HepG2 (cell line): ENCODE data around the gene BMP6. TPM values are rescaled to one million over a fixed set of nuclear protein-coding genes. Genes with fewer than 3 reads are reported as not detected.

Experiments
- CEBPB ChIP-seq: IDR thresholded peaks from 2 replicates; pipeline ENCODE4 v1.6.1; 2011; ENCODE audit warnings: low read depth, low read length, improper control_type of control experiment, borderline replicate concordance
- DNMT3B ChIP-seq: conservative IDR thresholded peaks from 2 replicates; pipeline ENCODE4 v1.6.1; 2016; ENCODE audit warnings: missing biosample characterization, control low read depth
- FOSL1 ChIP-seq: sonication (generic); formaldehyde crosslinking; IDR thresholded peaks from 2 replicates; pipeline ENCODE4 v1.9.0; 2021; ENCODE audit warnings: missing genetic modification reagents, borderline replicate concordance
- FOXM1 ChIP-seq: sonication (generic); formaldehyde crosslinking; IDR thresholded peaks from 2 replicates; pipeline ENCODE4 v1.5.0; 2020; ENCODE audit warnings: missing genetic modification reagents
- GPN1 ChIP-seq: sonication (generic); formaldehyde crosslinking; IDR thresholded peaks from 2 replicates; pipeline ENCODE4 v1.5.1; 2020; ENCODE audit warnings: missing genetic modification reagents, borderline replicate concordance
- HOXA3 ChIP-seq: sonication (generic); formaldehyde crosslinking; IDR thresholded peaks from 2 replicates; pipeline ENCODE4 v1.5.0; 2020; ENCODE audit warnings: missing genetic modification reagents
- KMT2A ChIP-seq: sonication (generic); formaldehyde crosslinking; IDR thresholded peaks from 2 replicates; pipeline ENCODE4 v1.4.0; 2020; ENCODE audit warnings: missing genetic modification reagents
- NONO ChIP-seq, 2 experiments: fragments of 450-650 bp in 1 of 2; sonication (generic) in 1 of 2; formaldehyde crosslinking in 1 of 2; IDR thresholded peaks in 1 of 2; conservative IDR thresholded peaks in 1 of 2; 2 replicates each; pipeline versions ENCODE4 v1.6.1 to v1.8.0; 2017 to 2022; ENCODE audit warnings: mild to moderate bottlenecking in 1 of 2, missing genetic modification reagents in 1 of 2, moderate library complexity in 1 of 2
- SMAD9 ChIP-seq: sonication (generic); formaldehyde crosslinking; IDR thresholded peaks from 2 replicates; pipeline ENCODE4 v1.5.1; 2020; ENCODE audit warnings: mild to moderate bottlenecking, missing genetic modification reagents
- ZNF232 ChIP-seq: sonication (generic); formaldehyde crosslinking; IDR thresholded peaks from 2 replicates; pipeline ENCODE4 v1.4.0; 2020; ENCODE audit warnings: missing genetic modification reagents, borderline replicate concordance
- ZNF484 ChIP-seq: sonication (generic); formaldehyde crosslinking; IDR thresholded peaks from 2 replicates; pipeline ENCODE4 v1.5.1; 2020; ENCODE audit warnings: mild to moderate bottlenecking, low read depth, missing genetic modification reagents, borderline replicate concordance
- ZNF558 ChIP-seq: sonication (generic); formaldehyde crosslinking; IDR thresholded peaks from 2 replicates; pipeline ENCODE4 v1.9.0; 2022; ENCODE audit warnings: mild to moderate bottlenecking, missing genetic modification reagents, borderline replicate concordance
- ZNF746 ChIP-seq: sonication (generic); formaldehyde crosslinking; IDR thresholded peaks from 2 replicates; pipeline ENCODE4 v1.8.0; 2022; ENCODE audit warnings: mild to moderate bottlenecking, missing genetic modification reagents
- polyA plus RNA-seq, 8 experiments: library from polyadenylated mRNA; depleted of rRNA in 3 of 8; stranded (reverse) in 7 of 8; unstranded in 1 of 8; fragments of >200 nt; fragmentation: Illumina TruSeq in 4 of 8; extraction: Trizol in 4 of 8; gene quantifications; 2 replicates each; pipeline versions ENCODE4 v1.2.1 to v1.2.3, GENCODE V29; 2011 to 2016; ENCODE audit warnings: low read depth in 4 of 8, missing spikeins in 1 of 8, mixed read lengths in 1 of 8; ENCODE audit not compliant: insufficient read depth in 1 of 8
- total RNA-seq, 5 experiments: library from RNA; depleted of rRNA; stranded (reverse); fragments of >200 nt; fragmentation: Illumina TruSeq; extraction: Trizol; gene quantifications; 2 replicates each; pipeline ENCODE4 v1.2.3, GENCODE V29; 2016; ENCODE audit warnings: low read depth in 1 of 5
- TF ChIP-seq, protein P1 (sequence below): sonication (generic); formaldehyde crosslinking; IDR thresholded peaks from 2 replicates; pipeline ENCODE4 v1.5.0; 2020; ENCODE audit warnings: missing genetic modification reagents, mild to moderate bottlenecking, borderline replicate concordance
- TF ChIP-seq, protein P2 (sequence below): sonication (generic); formaldehyde crosslinking; IDR thresholded peaks from 2 replicates; pipeline ENCODE4 v1.8.1; 2023; ENCODE audit warnings: missing genetic modification reagents, inconsistent platforms, borderline replicate concordance
- TF ChIP-seq, protein P3 (sequence below): sonication (generic); formaldehyde crosslinking; IDR thresholded peaks from 2 replicates; pipeline ENCODE4 v1.4.0; 2020; ENCODE audit warnings: missing genetic modification reagents, low read depth, mild to moderate bottlenecking, borderline replicate concordance
- TF ChIP-seq, protein P4 (sequence below): sonication (generic); formaldehyde crosslinking; IDR thresholded peaks from 2 replicates; pipeline ENCODE4 v1.9.0; 2021; ENCODE audit warnings: mild to moderate bottlenecking, missing genetic modification reagents

BMP6 gene
- total and polyA plus RNA-seq, 2 of the 13 experiments (the other 11 are each of a cell fraction or from before 2014, with no cell fraction given): 0.09 to 0.18 TPM

DNA sequence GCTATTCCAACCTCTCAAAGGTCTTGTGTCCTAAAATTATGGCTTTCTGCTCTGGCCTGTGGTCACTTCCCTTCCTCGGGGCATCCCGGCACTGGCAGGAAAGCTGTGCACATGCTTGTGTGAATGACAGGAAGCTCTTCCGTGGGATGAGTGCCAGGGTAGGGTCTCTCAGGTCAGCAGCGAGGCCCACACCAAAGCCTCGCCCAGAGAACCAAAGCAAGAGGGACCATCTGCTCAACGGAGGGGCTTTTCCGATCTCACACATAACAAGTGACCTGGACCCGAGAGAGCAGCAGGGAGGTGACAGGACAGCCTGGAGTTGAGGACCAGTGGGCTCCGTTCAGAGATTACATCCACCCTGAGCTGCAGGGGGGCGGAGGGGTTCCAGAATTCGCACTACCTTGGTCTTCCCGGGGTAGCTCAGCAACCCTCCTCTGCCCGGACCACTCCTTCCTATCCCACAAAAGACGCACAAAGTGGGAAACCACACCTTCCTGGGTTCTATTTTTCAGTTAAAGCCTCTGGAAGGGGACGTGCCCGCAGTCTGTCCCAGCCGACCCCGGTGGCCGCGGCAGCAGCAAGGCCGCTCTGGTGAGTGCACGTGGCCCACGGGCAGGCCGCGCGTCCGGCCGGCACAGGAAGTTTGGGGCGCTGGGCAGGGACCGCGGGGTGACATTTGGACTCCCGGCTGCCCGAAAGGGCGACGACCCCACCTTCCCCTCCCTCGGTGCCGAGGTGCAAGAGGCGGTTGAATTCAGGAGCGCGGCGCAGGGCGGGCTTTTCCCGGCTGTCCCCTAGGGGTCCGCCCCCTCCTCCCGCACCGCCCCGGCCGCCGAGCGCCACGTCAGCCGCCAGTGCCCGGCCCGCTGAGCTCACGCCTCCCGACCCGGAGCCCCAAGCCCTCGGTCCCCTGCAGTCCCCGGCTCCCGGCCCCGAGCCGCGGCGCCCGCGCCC, 183.7 kb downstream of the BMP6 start (continued):
- TF ChIP-seq FOSL1 (CRISPR knock-in tag) (no peak; the same call in 1 of the 2 replicates), KMT2A (CRISPR knock-in tag) (peak; percentile 95), HOXA3 (CRISPR knock-in tag) (peak; percentile 82; the same call in 1 of the 2 replicates), NONO (IDR thresholded peaks at IDR 0.05) (no peak), NONO (CRISPR knock-in tag; conservative IDR thresholded peaks at IDR 0.05) (peak; percentile 97), ZNF558 (CRISPR knock-in tag) (peak; percentile 65; the same call in 1 of the 2 replicates), GPN1 (CRISPR knock-in tag) (peak; percentile 93; the same call in 1 of the 2 replicates), ZNF232 (peak; percentile 93), CEBPB (no peak), ZNF746 (CRISPR knock-in tag) (no peak; the same call in 1 of the 2 replicates), FOXM1 (CRISPR knock-in tag) (0 out of 2 replicates have a peak, but pooled peaks have one; percentile 68), SMAD9 (CRISPR knock-in tag) (0 out of 2 replicates have a peak, but pooled peaks have one; percentile 62), DNMT3B (CRISPR knock-in tag) (no peak), ZNF484 (peak; percentile 94; the same call in 1 of the 2 replicates)
- TF ChIP-seq, protein P1, sequence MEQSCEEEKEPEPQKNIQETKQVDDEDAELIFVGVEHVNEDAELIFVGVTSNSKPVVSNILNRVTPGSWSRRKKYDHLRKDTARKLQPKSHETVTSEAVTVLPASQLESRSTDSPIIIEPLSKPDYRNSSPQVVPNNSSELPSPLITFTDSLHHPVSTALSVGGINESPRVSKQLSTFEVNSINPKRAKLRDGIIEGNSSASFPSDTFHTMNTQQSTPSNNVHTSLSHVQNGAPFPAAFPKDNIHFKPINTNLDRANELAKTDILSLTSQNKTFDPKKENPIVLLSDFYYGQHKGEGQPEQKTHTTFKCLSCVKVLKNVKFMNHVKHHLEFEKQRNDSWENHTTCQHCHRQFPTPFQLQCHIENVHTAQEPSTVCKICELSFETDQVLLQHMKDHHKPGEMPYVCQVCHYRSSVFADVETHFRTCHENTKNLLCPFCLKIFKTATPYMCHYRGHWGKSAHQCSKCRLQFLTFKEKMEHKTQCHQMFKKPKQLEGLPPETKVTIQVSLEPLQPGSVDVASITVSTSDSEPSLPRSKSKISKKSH: peak; percentile 93; the same call in 1 of the 2 replicates
- TF ChIP-seq, protein P2, sequence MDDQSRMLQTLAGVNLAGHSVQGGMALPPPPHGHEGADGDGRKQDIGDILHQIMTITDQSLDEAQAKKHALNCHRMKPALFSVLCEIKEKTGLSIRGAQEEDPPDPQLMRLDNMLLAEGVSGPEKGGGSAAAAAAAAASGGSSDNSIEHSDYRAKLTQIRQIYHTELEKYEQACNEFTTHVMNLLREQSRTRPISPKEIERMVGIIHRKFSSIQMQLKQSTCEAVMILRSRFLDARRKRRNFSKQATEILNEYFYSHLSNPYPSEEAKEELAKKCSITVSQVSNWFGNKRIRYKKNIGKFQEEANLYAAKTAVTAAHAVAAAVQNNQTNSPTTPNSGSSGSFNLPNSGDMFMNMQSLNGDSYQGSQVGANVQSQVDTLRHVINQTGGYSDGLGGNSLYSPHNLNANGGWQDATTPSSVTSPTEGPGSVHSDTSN (CRISPR knock-in tag): peak; percentile 78; the same call in 1 of the 2 replicates
- TF ChIP-seq, protein P3, sequence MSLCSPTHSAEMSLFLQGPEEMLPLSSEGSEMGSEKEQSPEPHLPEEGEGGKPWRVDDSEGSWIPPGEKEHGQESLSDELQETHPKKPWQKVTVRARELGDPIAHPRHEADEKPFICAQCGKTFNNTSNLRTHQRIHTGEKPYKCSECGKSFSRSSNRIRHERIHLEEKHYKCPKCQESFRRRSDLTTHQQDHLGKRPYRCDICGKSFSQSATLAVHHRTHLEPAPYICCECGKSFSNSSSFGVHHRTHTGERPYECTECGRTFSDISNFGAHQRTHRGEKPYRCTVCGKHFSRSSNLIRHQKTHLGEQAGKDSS (CRISPR knock-in tag): no peak
- TF ChIP-seq, protein P4, sequence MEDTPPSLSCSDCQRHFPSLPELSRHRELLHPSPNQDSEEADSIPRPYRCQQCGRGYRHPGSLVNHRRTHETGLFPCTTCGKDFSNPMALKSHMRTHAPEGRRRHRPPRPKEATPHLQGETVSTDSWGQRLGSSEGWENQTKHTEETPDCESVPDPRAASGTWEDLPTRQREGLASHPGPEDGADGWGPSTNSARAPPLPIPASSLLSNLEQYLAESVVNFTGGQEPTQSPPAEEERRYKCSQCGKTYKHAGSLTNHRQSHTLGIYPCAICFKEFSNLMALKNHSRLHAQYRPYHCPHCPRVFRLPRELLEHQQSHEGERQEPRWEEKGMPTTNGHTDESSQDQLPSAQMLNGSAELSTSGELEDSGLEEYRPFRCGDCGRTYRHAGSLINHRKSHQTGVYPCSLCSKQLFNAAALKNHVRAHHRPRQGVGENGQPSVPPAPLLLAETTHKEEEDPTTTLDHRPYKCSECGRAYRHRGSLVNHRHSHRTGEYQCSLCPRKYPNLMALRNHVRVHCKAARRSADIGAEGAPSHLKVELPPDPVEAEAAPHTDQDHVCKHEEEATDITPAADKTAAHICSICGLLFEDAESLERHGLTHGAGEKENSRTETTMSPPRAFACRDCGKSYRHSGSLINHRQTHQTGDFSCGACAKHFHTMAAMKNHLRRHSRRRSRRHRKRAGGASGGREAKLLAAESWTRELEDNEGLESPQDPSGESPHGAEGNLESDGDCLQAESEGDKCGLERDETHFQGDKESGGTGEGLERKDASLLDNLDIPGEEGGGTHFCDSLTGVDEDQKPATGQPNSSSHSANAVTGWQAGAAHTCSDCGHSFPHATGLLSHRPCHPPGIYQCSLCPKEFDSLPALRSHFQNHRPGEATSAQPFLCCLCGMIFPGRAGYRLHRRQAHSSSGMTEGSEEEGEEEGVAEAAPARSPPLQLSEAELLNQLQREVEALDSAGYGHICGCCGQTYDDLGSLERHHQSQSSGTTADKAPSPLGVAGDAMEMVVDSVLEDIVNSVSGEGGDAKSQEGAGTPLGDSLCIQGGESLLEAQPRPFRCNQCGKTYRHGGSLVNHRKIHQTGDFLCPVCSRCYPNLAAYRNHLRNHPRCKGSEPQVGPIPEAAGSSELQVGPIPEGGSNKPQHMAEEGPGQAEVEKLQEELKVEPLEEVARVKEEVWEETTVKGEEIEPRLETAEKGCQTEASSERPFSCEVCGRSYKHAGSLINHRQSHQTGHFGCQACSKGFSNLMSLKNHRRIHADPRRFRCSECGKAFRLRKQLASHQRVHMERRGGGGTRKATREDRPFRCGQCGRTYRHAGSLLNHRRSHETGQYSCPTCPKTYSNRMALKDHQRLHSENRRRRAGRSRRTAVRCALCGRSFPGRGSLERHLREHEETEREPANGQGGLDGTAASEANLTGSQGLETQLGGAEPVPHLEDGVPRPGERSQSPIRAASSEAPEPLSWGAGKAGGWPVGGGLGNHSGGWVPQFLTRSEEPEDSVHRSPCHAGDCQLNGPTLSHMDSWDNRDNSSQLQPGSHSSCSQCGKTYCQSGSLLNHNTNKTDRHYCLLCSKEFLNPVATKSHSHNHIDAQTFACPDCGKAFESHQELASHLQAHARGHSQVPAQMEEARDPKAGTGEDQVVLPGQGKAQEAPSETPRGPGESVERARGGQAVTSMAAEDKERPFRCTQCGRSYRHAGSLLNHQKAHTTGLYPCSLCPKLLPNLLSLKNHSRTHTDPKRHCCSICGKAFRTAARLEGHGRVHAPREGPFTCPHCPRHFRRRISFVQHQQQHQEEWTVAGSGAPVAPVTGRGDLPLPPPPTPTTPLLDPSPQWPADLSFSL (CRISPR knock-in tag): 0 out of 2 replicates have a peak, but pooled peaks have one; percentile 57
